Esophagus mucosa (tissue), 1 donor: ENCODE measurements around the gene LEAP2. TPM values are rescaled to one million over a fixed set of nuclear protein-coding genes. Genes with fewer than 3 reads are reported as not detected.

ENCODE experiments used
- ATAC-seq: fragments of 200-7000 bp; cut with Tn5 transposase; one replicate; pipeline ENCODE4 v1.9.1; 2020
- total RNA-seq: library from RNA; stranded (reverse); gene quantifications from one replicate; pipeline ENCODE4 v1.2.4, GENCODE V29; 2023
- donor health status: DM: yes; HTN: yes; CAD: no.

LEAP2 gene
- total RNA-seq, 1 donor from 2014 or later: 0.68 TPM

DNA sequence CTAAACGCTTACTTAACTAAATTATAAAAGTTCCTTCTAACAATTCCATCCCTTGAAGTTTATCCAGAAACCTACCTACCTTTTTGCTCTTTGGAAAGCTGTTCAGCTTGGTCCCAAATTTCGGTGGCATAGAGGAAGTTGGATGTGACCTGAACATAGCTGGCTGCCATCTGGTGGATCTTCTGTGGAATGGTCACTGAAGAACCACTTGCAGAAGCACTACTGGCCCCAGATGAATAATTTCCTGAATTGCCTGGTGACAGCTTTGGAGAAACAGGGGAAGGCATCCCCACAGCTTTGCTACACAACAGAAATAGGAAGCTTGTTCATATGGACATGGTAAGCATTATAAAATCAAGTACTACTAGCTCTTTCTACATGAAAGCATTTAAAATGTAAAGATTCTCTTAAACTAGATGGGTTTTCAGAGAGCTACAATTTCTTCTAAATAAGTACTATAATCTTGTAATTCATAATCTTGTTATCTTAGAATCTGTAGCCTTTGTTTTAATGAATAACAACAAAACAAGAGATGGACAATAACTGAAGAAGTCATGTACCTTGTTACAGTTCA is 9.9 kb downstream of the LEAP2 start:
- ATAC-seq: peak; percentile 84

DNA sequence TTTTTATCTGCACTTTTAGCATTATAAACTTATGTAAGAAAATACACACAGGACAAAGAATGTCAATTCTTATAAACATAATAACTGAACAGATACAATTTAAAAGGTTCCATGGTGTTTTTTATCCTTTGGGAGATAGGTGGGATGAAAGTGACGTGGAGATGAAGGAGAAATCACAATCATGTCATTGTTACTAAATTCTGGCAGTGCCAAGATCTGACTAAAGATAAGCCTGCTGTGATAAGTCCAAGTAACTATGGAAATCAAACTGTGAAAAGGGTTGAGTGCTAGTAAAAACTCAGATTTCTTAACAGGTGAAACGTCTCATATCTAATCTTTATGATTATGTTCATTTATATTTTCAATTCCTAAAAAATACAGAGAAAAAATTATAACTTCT is 11.1 kb downstream of the LEAP2 start:
- ATAC-seq: no peak

DNA sequence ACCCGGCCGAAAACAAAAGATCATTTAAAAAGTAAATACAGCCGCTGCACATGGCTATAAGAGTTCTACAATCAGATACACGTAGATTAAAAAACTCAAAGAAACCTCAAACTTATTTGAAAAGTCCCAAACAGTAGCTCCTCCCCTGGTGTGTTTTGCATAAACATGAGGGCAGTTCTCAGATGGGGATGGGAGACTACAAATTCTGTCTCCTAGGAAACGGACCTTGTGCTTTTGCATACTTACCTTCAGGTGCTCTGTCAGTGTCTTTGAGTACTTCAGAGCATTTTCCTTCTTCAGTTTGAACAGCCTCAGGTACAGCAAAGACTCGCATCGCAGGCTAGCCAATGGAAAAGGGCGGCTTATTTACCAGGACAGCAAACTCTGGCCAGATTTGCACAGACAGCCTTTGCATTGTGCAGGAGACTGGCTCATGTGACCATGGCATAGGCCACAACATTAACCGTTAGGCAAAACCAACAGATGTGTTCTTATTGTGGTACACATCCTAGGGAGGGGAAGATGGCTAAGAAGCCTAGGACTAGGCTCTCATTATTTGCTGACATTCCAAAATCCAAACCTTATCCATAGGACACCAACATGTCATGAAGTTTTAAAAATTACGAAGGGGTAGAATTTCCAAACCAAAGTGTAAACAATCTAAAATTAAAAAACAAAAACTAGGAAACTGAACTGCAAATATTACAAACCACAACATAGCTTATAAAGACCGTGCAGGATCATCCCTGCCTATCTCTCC is 12.8 kb downstream of the LEAP2 start:
- ATAC-seq: no peak

DNA sequence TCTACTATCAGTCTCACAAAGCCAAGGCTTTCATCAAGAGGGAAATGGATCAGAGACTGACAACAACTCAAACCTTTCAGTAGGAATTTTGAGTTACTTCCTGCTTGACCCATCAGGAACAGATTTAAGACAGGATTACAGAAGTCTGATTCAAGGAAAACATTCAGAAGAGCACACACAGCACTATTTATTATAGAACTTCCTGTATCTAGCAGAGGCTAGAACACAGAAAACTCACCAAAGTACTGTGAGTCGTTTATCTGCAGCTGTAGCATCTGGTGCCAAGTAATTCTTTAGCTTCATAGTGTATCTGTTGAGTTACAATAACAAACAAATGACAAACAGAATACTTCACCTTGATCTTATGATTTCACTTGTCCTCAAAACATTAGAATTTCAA is 13.8 kb downstream of the LEAP2 start:
- ATAC-seq: peak; percentile 20

DNA sequence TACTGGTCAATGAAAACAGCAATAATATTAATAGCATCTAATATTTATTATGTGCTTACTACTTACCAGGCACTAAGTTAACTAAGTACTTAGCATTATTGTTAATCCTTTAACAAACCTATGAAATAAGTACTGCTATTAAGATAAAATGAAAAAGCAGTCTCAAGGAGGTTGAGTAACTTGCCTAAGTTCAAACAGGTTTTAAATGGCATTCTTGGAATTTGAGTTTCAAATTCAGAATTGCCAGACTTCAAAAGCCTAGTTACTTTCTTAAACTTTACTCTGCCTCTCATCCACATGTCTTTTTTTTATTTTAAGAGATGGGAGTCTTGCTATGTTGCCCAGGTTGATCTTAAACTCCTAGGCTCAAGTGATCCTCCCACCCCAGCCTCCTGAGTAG is 16.0 kb downstream of the LEAP2 start:
- ATAC-seq: no peak

DNA sequence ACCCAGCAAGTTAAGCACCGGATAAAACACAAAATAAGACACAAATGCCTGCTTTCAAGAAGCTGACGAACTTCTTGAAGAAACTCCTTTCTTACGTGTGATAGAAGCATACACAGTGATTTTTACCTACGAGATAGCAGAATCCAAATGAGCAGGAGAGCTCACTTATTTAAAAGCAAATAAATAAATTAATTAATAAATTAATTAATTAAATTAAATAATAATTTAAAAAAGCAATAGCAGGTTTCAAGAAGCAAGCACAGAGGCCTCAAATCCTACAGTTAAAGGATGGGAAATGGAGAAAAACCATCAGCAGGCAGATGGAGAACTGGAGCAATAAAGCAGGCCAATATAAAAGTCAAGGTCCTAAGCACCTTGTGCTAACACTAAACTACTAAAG is 17.3 kb downstream of the LEAP2 start:
- no peak for ATAC-seq

DNA sequence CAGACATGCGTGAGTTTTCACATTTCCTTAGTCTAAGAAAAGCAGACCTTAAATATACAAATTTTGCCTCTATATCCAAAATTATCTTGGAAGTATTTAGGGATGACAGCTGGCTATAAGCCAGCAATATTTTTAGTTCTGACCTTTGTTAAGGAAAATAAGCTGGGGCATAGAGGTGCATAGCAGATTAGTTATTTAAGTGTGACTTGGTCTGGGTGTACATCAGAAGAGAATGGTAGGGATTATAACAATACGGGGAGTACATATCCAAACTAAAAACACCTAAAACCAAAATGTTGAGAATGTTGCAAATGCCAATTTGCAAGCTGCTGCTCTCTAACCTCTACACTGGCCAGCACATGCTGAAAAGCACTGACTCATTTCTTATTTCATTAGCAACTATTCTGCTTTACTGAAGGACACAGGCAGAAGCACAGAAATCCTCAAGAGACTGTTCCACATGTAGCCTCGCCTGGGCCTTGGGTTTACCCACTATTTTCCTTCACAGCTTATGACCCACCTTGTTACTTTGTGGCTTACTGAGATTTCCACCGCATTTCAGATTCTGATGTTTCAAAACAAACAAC is 22.3 kb downstream of the LEAP2 start:
- no peak for ATAC-seq

DNA sequence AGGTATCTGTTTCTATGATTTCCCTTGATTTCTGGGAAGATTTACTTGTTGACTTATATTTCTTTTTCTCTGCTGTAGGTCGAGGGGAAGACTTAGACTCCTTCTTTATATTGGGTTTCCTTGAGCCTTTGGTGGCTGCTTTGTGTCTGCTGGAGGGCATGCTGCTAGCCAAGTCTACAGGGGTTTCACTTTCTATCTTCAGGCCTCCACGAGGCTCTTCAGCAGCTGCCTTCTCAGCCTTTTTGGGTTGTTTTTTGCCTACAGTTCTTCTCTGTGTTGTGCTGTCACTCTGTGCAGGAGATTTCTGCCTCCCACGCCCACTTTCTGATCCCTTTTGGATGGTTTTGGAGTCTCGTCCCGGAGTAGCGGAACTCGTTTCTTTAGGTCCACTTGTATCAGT is 23.2 kb downstream of the LEAP2 start:
- ATAC-seq: no peak

DNA sequence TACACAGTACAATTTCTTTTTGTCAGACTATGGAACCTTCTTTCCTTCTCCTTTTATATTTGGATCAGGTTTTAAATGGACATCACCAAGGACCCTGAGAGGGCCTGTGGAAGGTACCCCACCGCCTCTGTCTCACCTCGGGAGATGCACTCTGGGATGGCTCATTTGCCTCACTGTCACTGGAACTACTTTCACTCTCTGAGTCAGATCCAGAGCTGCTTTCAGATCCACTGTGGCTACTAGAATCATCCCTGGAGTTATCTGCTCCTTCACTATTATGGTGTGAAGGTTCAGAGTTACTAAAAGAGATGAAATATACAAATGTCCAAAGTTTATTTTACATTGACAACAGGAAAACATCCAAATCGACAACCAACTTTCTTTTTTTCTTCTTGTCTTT is 24.6 kb downstream of the LEAP2 start:
- ATAC-seq: no peak

DNA sequence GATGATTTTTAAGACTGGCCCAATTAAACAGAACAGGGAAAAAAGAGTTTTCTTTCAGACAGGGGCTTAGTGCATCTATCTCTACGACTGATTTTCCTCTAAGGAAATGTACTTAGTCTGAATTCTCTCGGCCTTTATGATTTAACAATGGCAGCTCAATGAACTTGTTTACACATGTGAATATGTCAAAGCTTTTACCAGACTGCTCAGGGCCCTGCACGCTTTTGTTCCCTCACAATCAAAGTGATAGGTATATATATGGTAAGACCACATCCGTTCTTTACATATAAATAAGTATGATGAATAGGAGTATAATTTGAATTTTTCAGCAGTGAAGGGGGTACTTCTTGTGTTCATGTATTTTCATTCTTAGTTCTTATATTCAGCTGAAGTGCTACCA is 27.6 kb downstream of the LEAP2 start:
- ATAC-seq: no peak

DNA sequence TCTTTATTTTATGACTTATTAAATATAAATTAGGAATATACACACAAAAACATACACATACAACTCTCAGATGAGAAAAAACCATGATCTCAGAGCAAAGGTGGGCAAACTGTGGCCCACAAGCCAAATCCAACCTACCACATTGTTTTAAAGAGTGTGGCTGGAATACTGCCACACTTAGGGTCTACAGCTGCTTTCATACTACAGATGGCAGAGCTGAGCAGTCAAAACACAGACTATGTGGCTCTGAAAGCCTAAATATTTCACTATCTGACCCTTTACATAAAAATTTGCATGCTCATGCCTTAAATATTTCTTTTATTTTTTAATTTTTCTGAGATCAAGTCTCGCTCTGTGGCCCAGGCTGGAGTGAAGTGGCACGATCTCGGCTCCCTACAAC is 28.3 kb downstream of the LEAP2 start:
- ATAC-seq: no peak

DNA sequence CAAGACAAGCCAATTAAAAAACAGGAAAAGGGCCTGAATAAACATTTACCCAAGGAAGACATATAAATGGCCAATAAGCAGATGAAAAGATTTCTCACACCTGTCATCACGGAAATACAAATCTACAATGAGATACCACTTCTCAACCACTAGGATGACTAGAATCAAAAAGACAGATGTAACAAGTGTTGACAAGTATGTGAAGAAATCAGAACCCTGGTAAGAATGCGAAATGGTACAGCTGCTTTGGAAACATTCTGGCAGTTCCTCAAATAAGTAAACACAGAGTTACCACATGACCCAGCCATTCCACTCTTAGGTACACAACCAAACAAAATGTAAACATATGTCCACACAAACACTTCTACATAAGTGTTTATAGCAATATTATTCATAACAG is 32.5 kb downstream of the LEAP2 start:
- ATAC-seq: peak; percentile 71

DNA sequence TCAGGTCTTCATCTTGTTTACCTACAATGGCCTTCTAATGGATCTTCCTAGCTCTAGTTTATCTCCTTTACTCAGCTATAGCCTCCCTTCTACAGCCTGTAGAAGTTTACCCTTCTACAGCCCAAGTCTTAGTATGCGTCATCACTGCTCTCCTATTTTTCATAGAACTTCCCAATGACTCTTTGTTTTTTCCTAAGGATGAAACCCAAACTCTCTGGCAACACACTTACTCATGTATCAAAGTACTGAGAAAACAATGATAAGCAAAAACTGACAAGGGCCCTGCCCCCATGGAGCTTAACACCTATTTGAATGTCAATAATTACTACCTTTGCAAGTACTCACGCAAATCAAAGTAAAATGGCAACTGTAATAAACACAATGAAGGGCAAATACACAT is 33.7 kb downstream of the LEAP2 start:
- ATAC-seq: no peak

DNA sequence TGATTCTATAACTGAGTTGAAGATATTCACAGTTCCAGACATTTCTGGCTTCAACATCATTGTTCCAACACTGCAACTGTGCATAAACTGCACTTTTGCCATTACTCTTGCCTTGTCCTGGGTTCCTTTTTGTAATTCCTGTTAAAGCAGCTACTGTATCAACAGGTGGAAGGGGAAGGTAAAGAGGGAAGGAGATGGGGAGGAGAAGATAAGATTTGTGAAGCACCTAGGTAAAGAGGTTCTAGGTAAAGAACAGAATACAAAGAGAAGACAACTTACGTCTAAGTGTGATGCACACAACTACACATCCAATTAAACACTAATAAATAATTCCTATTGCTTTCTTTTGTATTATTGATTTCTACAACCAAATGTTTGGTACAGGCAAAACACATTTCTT is 36.2 kb downstream of the LEAP2 start:
- ATAC-seq: no peak

DNA sequence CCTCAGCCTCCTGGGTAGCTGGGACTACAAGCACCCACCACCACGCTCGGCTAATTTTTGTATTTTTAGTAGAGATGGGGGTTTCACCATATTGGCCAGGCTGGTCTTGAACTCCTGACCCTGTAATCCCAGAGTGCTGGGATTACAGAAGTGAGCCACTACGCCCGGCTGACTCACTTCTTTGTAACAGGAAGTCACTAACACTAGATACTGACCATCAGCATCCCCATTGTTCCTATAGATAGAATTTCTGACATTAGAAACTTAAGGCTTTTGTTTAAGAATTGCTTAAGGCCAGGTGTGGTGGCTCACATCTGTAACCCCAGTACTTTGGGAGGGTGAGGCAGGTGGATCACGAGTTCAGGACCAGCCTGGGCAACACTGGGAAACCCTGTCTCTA is 42.2 kb downstream of the LEAP2 start:
- peak; percentile 57 for ATAC-seq

DNA sequence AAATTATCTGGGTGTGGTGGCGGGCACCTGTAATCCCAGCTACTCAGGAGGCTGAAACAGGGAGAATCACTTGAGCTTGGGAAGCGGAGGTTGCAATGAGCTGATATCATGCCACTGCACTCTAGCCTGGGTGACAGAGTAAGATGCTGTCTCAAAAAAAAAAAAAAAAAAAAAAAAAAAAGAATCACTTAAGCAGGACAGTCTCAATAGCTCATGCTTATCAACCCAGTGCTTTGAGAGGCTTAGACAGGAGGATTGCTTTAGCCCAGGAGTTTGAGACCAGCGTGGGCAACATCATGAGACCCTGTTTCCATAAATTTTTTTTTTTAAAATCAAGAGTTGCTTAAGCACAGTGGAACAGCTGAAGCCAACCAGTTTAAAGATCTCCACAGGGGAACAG is 42.6 kb downstream of the LEAP2 start:
- ATAC-seq: no peak

Other genes starting within 250 kb of the LEAP2 start
- not detected for gene IL13, start 215.5 kb upstream of the LEAP2 start, total RNA-seq
- not detected for gene IL4, start 199.7 kb upstream of the LEAP2 start, total RNA-seq
- 5.5 TPM for gene KIF3A, start 136.1 kb upstream of the LEAP2 start, total RNA-seq
- not detected for gene CCNI2, start 126.2 kb upstream of the LEAP2 start, total RNA-seq
- gene SEPTIN8, start 96.4 kb upstream of the LEAP2 start, total RNA-seq: 46.0 TPM
- gene SOWAHA, start 60.4 kb upstream of the LEAP2 start, total RNA-seq: 0.04 TPM
- gene SHROOM1, start 43.0 kb upstream of the LEAP2 start, total RNA-seq: 6.9 TPM
- 0.36 TPM for gene GDF9, start 7.2 kb upstream of the LEAP2 start, total RNA-seq
- 509 TPM for gene UQCRQ, start 7.0 kb upstream of the LEAP2 start, total RNA-seq
- 74.3 TPM for gene AFF4, start 90.0 kb downstream of the LEAP2 start, total RNA-seq
- 20.1 TPM for gene ZCCHC10, start 152.9 kb downstream of the LEAP2 start, total RNA-seq
- 107 TPM for gene HSPA4, start 178.3 kb downstream of the LEAP2 start, total RNA-seq